Fibroblast of gingiva (primary cell): ENCODE data around the gene COA6.

Experiments used
- DNase-seq: peaks from one replicate; pipeline ENCODE4 v3.0.0-alpha.2; 2011; ENCODE audit warnings: low read depth

Gene COA6

GRCh38 chr1:234412830-234413229, 39.6 kb downstream of the COA6 start:
- DNase-seq, result no peak

GRCh38 chr1:234413485-234413884, 40.2 kb downstream of the COA6 start:
- DNase-seq, result no peak

GRCh38 chr1:234413990-234414389, 40.7 kb downstream of the COA6 start:
- no peak for DNase-seq

GRCh38 chr1:234427950-234428646, 54.8 kb downstream of the COA6 start:
- DNase-seq, result no peak

GRCh38 chr1:234429434-234429806, 56.2 kb downstream of the COA6 start:
- DNase-seq, result no peak

- DNase-seq, result no peak
Measured at GRCh38 chr1:234430691-234431090, 57.4 kb downstream of the COA6 start.

GRCh38 chr1:234431255-234431654, 58.0 kb downstream of the COA6 start:
- no peak for DNase-seq

- DNase-seq, result no peak
Measured at GRCh38 chr1:234433563-234434285, 60.5 kb downstream of the COA6 start.
